Ramos (cell line): ENCODE results near the gene LMCD1.

Experiments
- in situ Hi-C: fragments of 300-500 bp; cut with MboI; formaldehyde crosslinking; loops from one replicate; pipeline ENCODE4 v1.14.3; 2022; ENCODE audit warnings: low sequenced_read_pairs; ENCODE audit not compliant: unreplicated experiment

Gene LMCD1

DNA sequence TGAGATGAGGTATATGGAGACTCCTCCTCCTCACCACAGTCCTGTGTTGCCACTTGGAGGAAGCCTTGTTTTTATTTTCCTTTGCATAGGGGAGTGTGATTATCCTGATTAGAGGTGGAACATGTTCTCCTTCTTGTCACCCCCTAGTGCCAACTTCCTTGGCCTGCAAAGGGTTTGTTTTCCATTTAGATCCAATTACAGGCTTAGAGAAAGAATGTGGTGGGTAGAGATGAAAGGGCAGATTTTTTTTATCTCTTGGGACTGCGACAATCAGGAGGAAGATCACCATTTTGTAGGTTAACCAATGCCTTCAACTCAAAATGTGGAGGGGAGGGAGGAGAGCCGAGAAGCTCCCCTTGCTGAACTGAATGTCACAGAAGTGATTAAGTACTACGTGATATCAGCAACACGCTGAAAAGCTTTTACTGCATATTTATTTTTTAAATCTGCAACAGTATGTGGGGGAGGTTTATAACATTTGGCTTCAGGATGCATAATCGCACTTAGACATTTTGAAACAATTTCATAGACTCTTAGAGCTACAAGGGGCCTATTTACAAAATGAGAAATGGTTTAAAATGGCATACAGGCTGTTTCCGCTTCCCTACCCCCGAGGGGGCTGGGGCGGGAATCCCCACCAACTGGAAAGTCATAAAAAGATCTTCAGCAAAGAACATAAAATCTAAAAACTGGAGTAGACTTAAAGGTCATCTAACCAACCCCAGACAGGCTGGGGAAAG lies 2.4 kb downstream of the LMCD1 start:
- in situ Hi-C loops, result no loop called here

DNA sequence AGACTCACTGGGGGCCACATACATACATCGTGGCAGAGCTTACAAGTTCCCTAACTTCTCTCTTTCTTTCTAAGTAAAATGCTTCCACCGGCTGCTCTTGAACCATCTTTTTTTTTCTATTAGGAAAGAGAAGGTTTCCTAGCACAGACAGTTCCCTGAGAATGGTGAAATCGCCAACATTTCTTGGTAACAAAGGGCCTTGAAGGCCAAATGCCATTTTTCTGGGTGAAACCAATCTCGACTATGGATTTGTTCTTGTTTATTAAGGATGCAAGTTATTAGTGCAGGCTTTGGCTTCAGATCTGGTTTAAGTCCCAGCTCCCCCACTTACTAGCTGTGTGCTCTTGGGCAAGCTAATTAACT lies 3.0 kb downstream of the LMCD1 start:
- in situ Hi-C loops, result no loop called here

DNA sequence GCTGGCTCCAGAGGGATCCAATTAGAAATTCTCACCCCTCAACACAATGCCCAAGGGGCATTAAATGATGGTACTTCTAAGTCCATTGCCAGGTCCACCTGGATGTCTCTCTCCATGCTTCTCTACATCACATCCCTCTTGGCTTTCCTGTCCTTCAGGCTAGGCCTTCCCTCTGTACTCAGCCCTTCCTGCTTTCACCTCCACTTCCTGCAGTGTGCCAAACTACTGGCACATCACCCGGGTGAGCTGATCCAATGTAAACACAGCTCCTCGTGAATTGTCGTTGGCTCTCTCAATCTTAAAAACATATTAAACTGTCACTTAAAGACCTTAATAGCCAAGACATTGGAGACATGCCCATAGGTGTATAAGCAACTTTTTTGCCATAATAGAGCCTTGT lies 4.0 kb downstream of the LMCD1 start:
- in situ Hi-C loops, result no loop called here

DNA sequence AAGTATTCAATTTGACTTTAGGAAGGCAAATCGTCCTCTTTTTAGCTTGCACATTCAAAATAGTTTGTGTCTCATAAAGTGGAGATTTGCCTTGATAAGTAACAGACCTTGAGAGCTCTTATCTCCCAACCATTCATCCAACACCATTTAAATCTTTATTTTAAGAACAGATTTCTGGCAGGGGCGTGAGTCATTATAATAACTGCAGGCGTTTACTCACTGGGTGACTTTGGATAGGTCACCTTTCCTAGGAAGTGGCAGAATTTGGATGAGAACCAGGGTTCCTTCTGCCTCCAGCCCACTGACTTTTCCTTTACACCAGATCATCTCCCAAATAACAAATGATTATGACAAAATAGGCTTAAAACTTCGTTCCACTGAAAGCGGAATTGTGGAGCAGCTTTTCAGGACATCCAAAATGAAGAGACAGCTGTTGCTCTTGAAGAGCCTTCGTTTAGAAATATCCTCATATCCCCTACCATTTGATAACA lies 5.0 kb downstream of the LMCD1 start:
- in situ Hi-C loops, result no loop called here

DNA sequence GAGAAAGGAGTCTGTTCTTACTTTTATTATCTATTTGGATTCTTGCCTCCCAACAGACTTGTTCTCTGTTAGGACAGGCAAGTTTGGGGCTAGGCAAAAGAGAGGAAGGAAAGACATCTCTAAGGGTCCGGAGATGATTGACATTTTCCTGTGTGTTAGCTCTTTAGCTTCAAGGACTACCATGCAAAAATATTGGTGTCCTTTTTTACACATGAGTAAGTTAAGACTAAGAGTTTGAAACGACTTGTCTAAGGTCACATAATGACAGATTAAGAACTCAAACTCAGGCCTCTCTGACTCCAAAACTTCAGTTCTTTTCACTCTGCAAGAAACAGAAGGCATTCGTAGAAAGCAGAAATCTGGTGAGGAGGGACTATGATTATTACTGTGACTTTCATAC lies 5.9 kb downstream of the LMCD1 start:
- in situ Hi-C loops, result no loop called here

DNA sequence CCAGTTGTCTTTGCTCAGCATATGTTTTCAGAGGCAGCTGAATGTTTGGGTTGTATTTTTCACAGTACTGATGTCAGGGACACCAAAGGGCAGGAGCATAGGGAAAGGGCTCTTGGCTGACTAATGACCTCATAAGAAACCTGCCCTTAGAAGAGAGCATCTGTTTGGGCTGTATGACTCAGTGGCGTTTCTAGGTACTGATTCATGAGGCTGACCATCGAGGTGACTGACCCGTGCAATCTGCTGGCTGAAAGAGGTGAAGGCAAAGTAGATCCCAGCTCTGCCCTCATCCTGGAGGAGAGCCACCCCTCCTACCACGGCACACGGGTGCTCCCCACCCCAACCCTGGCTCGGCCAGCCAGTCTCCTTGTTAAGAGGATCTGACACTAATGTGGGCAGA lies 8.3 kb downstream of the LMCD1 start:
- in situ Hi-C loops, result no loop called here

DNA sequence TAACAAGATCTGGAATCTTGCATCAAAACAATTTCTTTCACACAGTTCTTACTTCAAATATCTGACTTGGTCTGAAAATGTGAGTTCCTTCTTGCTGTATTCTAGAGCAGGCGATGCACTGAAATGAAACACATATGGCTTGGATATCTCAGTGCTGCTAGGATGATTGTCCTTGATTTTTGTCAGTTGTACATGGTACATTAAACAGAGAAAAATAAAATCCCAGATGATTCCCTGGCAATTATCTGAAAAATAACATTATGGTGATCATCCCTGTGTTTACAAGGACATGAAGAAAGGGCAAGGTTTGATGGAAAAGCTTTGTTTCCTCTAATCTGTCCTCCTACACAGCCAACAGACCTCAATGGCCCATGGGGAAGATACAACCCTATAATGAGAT lies 10.6 kb downstream of the LMCD1 start:
- in situ Hi-C loops, result no loop called here

DNA sequence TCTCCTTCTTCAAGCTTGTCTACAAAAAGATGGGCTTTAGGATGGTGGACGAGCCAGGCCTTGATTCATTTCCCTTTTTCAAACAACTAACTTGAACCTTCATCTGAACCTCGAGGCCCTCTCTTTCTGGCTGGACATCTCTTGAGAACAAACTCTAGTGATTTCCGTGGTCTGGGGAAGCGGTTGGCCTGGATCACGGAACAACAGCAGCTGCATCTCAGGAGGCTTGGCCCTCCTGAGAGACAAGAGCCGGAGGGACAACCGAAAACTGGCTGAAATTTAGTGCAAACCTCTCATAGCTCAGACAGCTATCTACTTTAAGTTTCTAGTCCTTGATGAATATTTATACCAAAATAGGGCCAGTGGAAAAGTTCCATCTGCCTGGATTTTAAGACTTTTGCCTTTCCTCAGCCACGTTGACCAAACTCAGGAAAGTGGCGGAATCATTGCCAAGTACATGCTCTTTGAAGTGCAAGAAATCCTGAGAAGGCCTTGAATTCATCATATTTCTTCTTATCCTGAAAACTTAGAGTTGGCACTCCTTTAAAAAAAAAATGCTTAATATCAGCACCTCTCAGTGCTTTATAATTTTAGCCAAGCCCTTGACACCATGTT lies 14.5 kb downstream of the LMCD1 start:
- in situ Hi-C loops, result no loop called here

DNA sequence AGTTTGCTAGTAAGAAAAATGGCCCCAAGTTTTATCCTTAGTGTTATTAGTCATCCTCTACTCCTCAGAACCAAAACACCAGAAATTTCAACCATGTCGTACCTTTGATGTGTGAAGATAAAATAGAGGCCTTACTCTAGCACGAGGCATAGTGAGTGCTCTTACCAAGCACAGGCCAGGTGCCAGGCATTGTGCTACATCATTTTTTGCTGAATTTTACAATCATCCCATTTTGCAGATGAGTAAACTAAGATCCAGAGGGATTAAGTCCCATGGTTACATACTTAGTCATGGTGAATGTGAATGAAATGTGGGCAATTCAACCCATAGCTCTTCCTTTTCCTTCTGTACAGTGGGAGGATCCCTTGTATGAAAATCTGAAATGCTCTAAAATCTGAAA lies 15.2 kb downstream of the LMCD1 start:
- in situ Hi-C loops, result no loop called here

DNA sequence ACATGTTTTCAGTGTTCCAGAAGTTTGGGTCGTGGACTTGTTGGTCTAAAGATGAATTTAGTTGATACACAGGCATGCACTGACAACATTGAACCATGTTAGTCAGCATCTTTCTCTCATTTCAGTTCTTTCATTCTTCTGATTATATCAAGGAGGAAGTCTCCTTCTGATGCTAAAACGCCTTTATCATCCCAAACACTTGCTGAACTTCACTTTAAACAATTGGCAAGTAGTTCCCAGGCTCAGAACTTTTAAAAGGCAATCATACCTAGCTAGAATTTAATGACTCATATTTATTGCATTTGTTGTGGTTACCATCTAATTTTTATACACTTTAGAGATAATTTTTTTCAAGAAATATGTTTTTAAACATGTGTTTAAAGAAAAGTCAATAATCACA lies 15.9 kb downstream of the LMCD1 start:
- in situ Hi-C loops, result no loop called here

DNA sequence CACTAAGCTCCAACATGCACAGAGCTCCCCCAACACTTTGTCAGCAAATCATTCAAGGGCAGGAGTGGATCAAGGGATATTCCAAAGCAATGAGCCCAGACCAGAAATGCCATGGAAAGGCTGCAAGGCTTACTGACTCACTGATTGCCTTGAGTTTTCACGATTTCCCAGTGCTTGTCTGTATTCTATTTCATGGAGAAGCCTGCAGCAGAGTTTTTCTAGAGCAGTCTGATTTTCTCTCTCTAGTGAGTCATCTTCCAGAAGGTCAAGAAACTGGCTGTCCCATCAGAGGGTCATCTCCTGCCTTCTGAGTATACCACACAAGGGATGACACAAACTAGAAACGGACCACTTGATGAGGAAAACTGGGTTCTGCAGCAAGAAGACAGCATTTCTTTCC lies 16.5 kb downstream of the LMCD1 start:
- in situ Hi-C loops, result no loop called here

DNA sequence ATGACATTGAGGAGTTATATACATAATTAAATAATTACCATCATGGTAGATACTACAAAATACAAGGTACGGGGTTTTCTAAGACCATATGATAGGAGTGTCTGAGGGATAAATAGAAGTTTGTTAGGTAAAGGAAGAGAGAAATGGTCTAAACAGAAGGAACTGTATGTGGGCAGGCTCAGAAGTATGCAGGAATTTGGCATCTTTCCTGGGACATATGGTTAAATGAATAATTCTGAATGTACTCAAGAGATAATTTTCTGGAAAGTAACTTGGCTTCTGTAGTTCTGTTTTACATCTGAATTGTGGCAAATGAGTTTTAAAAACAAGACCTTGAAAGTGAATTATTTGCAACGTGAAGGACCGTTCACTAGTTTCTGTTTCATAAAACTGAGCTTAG lies 17.5 kb downstream of the LMCD1 start:
- in situ Hi-C loops, result no loop called here

DNA sequence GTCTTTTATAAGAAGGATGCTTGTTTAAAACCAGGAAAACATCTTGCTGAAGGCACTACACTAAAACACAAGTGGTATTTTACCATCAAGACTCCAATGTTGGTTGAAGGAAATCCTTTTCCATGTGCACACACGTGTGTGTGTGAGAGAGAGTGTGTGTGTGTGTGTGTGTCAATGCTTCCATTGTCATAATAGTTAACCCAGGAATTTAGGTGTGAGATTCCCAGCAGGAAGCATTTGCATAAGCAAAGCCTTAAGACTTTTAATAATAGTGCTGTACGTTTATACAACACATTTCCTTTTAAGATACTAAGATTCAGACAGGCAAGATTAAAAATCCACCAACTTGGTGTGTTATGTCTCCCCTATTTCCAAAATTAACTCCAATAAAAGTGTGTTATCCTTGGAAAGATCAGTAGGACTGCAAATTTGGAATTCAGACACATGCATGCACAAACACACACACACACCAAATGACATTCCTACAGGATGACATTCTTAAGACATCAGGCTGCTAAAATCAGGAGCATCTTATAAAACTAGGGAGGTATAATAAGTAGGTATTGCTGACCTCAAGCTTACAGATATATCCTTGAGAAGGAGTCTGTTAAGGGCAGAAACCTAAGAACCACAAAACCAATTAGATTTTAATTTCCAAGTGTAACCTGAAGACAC lies 18.3 kb downstream of the LMCD1 start:
- in situ Hi-C loops, result no loop called here

DNA sequence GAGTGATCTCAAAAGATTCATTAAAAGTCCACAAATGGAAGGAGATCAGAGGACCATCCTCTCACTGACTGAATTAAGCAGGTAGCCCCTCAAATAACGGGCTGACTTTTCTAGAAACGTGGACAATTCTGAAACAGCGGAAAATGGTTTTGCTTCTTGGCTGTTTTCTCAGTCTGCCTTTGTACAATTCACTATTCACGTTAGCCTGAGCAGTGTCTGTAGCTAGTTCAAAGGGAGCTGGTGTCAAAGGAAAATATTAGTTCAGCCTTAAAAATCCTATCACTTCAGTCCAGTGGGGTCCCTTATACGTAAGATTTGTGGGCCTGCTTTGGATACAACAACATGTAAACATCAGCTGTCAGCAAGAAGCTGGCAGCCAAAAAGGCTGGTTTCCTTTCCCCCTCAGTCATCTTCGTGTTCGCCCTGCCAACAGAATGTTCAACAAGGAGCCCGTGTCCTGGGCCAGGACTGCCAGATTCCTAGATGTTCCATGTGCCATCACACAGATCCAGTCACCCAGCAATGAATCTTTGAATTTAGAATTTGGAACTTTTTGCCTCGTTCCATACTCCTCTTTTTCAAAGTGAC lies 19.3 kb downstream of the LMCD1 start:
- in situ Hi-C loops, result no loop called here

DNA sequence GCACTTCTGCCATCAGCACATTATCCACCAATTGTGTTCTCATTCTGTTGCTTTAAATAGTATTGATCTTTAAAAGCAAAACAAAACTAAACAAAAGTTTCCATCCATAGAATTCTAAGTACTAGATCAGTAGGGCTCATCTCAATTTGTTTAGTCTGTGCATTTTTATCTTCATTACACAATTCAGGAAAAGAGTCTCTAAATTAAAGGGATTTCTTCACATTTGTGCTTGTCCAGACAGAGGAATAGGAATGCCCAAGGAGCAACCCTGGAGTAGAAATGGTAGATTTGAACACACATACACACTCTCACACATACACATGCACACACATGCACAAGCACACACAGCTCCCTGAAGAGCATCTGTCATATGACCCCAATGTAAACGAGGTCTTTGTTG lies 21.4 kb downstream of the LMCD1 start:
- in situ Hi-C loops, result no loop called here

DNA sequence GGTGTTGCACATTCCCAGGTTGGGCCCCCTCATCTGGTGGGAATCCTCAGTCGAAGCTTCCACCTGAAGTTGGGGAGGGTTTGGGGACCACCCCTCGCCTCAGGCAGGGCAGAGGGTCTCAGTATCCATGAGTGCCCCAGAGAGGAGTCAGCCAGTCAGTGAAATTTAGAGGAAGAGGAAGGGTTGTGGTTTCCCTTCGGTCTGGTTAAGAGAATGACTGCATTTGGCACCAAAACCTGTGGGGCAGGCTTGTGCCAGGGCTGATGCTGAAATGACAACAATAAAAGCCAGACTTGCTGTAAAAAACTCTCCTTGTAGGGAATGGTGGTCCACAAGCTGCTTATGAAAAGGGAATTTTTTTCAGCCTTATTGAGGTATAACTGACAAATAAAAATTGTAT lies 22.6 kb downstream of the LMCD1 start:
- in situ Hi-C loops, result no loop called here

DNA sequence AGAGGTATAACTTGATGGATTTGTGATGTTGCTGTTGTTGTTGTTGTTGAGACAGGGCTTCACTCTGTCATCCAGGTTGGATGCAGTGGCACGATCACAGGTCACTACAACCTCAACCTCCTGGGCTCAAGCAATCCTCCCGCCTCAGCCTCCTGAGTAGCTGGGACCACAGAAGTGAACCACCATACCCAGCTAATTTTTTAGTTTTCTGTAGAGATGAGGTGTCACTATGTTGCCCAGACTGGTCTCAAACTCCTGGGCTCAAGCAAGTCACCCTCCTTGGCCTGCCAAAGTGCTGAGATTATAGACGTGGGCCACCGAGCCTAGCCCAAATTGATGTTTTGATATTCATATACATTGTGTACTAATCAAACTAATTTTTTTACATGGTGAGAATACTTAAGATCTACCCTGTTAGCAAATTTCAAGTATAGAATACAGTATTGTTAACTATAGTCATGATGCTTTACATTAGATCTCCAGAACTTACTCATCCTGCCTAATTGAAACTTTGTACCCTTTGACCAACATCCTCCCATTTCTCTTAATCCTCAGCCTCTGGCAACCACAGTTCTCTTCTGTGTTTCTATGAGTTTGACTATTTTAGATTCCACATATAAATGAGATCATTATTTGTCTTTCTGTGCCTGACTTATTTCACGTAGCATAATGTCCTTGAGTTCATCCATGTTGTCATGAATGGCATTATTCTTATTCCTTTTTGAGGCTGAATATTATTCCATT lies 23.2 kb downstream of the LMCD1 start:
- in situ Hi-C loops, result no loop called here

DNA sequence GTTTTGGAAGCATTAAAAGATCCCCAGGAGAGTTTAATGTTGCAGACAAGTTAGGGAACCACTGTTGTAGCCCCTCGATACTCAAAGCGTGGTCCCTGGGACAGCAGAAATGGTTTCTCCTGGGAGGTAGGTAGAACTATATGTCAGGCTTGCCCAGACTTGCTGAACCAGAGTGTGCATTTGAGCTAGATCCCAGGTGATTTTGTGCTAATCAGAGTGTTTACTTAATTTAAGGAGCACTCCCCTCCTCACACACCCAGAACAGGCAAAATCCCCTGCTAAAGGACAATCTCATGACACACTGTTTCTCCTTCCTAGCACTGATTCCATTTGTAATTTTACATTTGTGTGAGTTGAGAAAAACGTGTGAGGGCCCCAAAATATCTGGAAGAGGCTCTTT lies 24.3 kb downstream of the LMCD1 start:
- in situ Hi-C loops, result no loop called here

DNA sequence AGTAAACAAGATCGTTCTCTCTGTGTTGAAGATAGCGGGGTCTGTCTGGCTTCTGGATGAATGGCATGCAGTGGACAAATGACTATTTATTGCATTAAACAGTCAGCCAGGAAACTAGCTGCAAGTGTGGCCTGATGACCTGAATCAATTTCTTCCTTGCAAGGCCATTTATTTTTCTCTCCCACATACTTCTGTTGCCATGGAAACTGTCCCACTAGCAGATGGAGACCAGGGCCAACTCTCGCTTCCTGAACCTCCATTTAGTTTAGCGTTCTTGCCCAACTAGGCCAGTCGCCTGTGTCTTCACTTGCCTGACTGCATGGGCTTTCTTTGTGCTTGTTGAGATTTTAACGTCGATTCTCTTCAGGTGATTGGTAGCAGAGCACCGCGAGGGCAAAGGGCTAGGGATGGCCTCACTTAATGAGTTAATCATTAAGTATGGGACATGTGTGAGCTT lies 27.6 kb downstream of the LMCD1 start:
- in situ Hi-C loops, result no loop called here

DNA sequence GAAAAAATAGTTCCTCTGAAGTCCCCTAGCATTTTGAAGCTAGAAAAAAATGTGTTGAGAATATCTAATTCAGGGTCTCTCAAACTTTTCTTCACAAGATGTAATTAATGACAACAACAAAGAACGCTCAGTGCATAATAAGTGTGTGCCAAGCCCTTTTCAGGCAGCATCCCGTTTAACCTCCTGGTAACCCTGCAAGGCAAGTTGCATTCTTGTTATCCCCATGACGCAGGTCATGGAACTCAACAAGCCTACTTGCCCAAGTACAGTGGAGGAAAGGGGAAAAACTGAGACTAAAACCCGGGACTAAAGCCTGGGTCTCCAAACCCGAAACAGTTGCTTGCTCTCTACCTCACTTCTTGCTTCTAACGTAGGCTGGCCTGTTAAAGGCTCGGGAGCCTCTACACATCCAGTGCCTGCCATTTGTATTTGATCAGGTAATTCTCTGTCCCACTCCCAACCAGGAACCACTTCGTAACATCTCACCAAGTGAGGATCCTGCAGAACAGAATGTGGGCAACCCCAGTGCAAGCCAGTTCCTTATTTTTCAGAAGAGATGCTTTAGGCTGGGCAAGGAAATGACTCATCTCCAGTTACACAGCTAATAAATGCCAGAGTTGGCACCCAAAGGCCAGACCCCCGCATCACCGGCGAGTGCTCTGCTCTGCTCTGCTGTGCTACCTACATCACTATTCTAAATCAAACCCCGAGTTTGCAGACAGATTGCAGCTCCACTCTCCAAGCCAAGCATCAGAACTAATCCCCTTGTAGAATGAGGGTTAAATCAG lies 28.3 kb downstream of the LMCD1 start:
- in situ Hi-C loops, result no loop called here
